ENCODE results near the gene ALKBH5. TPM values are rescaled to one million over a fixed set of nuclear protein-coding genes. Genes with fewer than 3 reads are reported as not detected.

Gene ALKBH5
- polyA plus RNA-seq, 1 donor from 2014 or later: 55.0 TPM

DNA sequence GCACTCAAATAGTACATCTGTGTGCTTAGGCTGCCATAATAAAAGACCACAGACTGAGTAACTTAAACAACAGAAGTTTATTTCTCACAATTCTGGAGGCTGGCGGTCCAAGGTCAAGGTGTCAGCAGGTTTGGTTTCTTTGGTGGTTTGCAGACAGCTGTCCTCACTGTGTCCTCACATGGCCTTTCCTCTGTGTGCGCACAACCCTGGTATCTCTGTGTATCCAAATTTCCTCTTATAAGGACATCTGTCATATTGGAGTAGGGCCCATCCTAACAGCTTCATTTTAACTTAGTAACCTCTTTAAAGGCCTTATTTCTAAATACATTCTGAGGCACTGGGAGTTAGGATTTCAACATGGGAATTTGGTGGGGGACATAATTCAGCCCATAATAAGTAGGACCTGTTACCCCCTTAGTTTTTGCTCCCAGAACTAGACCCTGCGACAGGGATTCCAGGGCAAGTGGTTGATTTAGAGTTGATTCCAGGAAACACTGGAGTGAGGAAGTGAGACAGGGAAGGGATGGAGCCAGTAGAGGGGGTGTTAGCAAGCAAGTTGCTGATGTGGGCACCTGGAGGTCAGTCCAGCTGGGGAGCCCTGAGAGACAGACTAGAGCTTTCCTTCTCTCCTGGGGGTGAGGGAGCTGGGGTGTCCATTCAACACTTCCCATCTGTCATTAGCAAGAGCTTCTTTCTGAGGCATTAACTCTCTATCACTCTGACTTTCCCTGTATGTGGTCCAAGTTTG, 10.9 kb upstream of the ALKBH5 start:
- Histone ChIP-seq H3K9ac (ENCODE audit: low read length) (no peak overlapping the region), H3K4me3 (ENCODE audit: low read length) (no peak overlapping the region), H3K9me3 (ENCODE audit: low read length) (no peaks in the 10 kb centered on the region), H3K9me2 (ENCODE audit: insufficient read depth, low read length) (no peaks in the 10 kb centered on the region), H3K27me3 (ENCODE audit: insufficient read depth, low read depth, low read length) (no peaks in the 10 kb centered on the region), H3K27ac (ENCODE audit: low read length) (no peak overlapping the region), H4K20me1 (ENCODE audit: insufficient read depth) (no peaks in the 10 kb centered on the region), H3K79me2 (replicated peaks; ENCODE audit: insufficient read depth, low read length) (no peaks in the 10 kb centered on the region), H3K4me2 (ENCODE audit: low read length) (no peak overlapping the region), H3F3A (ENCODE audit: insufficient read depth, low read length, poor library complexity, severe bottlenecking) (no peaks in the 10 kb centered on the region), H3K36me3 (ENCODE audit: insufficient read depth, low read length) (no peaks in the 10 kb centered on the region), H2AFZ (ENCODE audit: low read depth, low read length) (no peak overlapping the region)
- no peak for TF ChIP-seq EP300 (conservative IDR thresholded peaks at IDR 0.05; ENCODE audit: poor library complexity, severe bottlenecking)
- TF ChIP-seq EZH2 (IDR thresholded peaks at IDR 0.05; ENCODE audit: borderline replicate concordance, insufficient read depth, low read length, poor library complexity, severe bottlenecking): no peak
- TF ChIP-seq, protein P1, sequence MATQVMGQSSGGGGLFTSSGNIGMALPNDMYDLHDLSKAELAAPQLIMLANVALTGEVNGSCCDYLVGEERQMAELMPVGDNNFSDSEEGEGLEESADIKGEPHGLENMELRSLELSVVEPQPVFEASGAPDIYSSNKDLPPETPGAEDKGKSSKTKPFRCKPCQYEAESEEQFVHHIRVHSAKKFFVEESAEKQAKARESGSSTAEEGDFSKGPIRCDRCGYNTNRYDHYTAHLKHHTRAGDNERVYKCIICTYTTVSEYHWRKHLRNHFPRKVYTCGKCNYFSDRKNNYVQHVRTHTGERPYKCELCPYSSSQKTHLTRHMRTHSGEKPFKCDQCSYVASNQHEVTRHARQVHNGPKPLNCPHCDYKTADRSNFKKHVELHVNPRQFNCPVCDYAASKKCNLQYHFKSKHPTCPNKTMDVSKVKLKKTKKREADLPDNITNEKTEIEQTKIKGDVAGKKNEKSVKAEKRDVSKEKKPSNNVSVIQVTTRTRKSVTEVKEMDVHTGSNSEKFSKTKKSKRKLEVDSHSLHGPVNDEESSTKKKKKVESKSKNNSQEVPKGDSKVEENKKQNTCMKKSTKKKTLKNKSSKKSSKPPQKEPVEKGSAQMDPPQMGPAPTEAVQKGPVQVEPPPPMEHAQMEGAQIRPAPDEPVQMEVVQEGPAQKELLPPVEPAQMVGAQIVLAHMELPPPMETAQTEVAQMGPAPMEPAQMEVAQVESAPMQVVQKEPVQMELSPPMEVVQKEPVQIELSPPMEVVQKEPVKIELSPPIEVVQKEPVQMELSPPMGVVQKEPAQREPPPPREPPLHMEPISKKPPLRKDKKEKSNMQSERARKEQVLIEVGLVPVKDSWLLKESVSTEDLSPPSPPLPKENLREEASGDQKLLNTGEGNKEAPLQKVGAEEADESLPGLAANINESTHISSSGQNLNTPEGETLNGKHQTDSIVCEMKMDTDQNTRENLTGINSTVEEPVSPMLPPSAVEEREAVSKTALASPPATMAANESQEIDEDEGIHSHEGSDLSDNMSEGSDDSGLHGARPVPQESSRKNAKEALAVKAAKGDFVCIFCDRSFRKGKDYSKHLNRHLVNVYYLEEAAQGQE (IDR thresholded peaks at IDR 0.05; ENCODE audit: borderline replicate concordance): no peak
- no peak for TF ChIP-seq MXI1 (conservative IDR thresholded peaks at IDR 0.05; ENCODE audit: poor library complexity, severe bottlenecking)
- TF ChIP-seq RAD21 (conservative IDR thresholded peaks at IDR 0.05): no peak
- no peak for TF ChIP-seq TAF1 (IDR thresholded peaks at IDR 0.05; ENCODE audit: low read depth)
- TF ChIP-seq SMC3 (conservative IDR thresholded peaks at IDR 0.05; ENCODE audit: poor library complexity): no peak
- TF ChIP-seq CTCF (IDR thresholded peaks at IDR 0.05; ENCODE audit: poor library complexity, severe bottlenecking): no peak
- TF ChIP-seq POLR2AphosphoS5 (IDR thresholded peaks at IDR 0.05): no peak

GRCh38 chr17:18173740-18174139, 9.9 kb upstream of the ALKBH5 start:
- Histone ChIP-seq H3K36me3 (ENCODE audit: insufficient read depth, low read length) (no peaks in the 10 kb centered on the region), H3K27me3 (ENCODE audit: insufficient read depth, low read depth, low read length) (no peaks in the 10 kb centered on the region), H3K4me3 (ENCODE audit: low read length) (no peak overlapping the region), H3F3A (ENCODE audit: insufficient read depth, low read length, poor library complexity, severe bottlenecking) (no peaks in the 10 kb centered on the region), H3K27ac (ENCODE audit: low read length) (no peak overlapping the region), H3K9me2 (ENCODE audit: insufficient read depth, low read length) (no peaks in the 10 kb centered on the region), H3K4me2 (ENCODE audit: low read length) (no peak overlapping the region), H4K20me1 (ENCODE audit: insufficient read depth) (no peaks in the 10 kb centered on the region), H3K9me3 (ENCODE audit: low read length) (no peaks in the 10 kb centered on the region), H2AFZ (ENCODE audit: low read depth, low read length) (no peak overlapping the region), H3K79me2 (replicated peaks; ENCODE audit: insufficient read depth, low read length) (no peaks in the 10 kb centered on the region), H3K9ac (ENCODE audit: low read length) (no peak overlapping the region)
- TF ChIP-seq TAF1 (IDR thresholded peaks at IDR 0.05; ENCODE audit: low read depth): no peak
- TF ChIP-seq POLR2AphosphoS5 (IDR thresholded peaks at IDR 0.05): no peak
- TF ChIP-seq CTCF (IDR thresholded peaks at IDR 0.05; ENCODE audit: poor library complexity, severe bottlenecking): no peak
- no peak for TF ChIP-seq EP300 (conservative IDR thresholded peaks at IDR 0.05; ENCODE audit: poor library complexity, severe bottlenecking)
- no peak for TF ChIP-seq SMC3 (conservative IDR thresholded peaks at IDR 0.05; ENCODE audit: poor library complexity)
- TF ChIP-seq, protein P1 (IDR thresholded peaks at IDR 0.05; ENCODE audit: borderline replicate concordance): no peak
- TF ChIP-seq RAD21 (conservative IDR thresholded peaks at IDR 0.05): no peak
- no peak for TF ChIP-seq EZH2 (IDR thresholded peaks at IDR 0.05; ENCODE audit: borderline replicate concordance, insufficient read depth, low read length, poor library complexity, severe bottlenecking)
- TF ChIP-seq MXI1 (conservative IDR thresholded peaks at IDR 0.05; ENCODE audit: poor library complexity, severe bottlenecking): no peak

Measured in neural cell (in vitro differentiated cells).